ENCODE results near the gene COX15. TPM values are rescaled to one million over a fixed set of nuclear protein-coding genes. Genes with fewer than 3 reads are reported as not detected.

COX15 gene
- total and polyA plus RNA-seq, 2 of the 4 experiments (the other 2 are of a cell fraction) = 18.9 to 40.1 TPM

- TF ChIP-seq RCOR1 (IDR thresholded peaks at IDR 0.05; ENCODE audit: insufficient replicate concordance, low read length) = no peak
- no peak for TF ChIP-seq CHD1 (IDR thresholded peaks at IDR 0.05; ENCODE audit: low read depth, low read length)
Measured at GRCh38 chr10:99777918-99778714, 46.2 kb upstream of the COX15 start (continued).

DNA sequence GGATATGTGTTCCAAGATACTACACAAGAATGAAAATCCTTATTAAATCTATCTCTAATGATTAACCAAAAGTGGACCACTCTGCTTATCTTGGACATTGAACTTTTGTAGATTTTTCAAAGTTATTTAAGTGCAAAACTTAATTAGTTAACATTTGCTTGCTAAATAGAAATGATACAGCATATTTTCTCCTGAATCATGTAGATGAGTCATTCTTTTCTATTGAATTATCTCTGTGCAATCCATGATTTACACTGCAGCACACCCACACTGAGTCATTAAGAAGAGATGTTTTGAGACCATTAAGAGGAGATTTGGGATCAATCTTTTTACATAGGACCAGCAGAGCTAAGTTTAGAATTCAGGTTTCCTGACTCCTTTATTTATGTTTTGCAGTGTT, 43.9 kb upstream of the COX15 start:
- Histone ChIP-seq H3K4ac (ENCODE audit: low read depth, low read length) (peak overlapping the region; percentile 74; the same call in 1 of the 2 replicates), H3K9me1 (ENCODE audit: insufficient read depth, low read length) (no peaks in the 10 kb centered on the region), H3K27me3 (ENCODE audit: control insufficient read depth, insufficient read depth, low read length) (no peaks in the 10 kb centered on the region), H3K4me1 (ENCODE audit: control insufficient read depth, insufficient read depth, low read length) (peaks cover 8% of the 10 kb centered on the region), H2AFZ (replicated peaks; ENCODE audit: low read length, poor library complexity) (no peak overlapping the region), H3K18ac (ENCODE audit: low read depth, low read length) (peak overlapping the region; percentile 94), H3K56ac (ENCODE audit: extremely low read depth, insufficient read depth, low read length) (peak overlapping the region; percentile 59; the same call in 1 of the 2 replicates), H4K8ac (ENCODE audit: low read depth in 2 of 2, low read length in 2 of 2) (peak overlapping the region in 1 of 2 experiments; percentile 10; a peak in 1 of 4 replicates), H2BK15ac (ENCODE audit: low read depth, low read length) (no peak overlapping the region), H2AK5ac (ENCODE audit: low read depth, low read length) (no peak overlapping the region), H2BK20ac (ENCODE audit: low read depth, low read length) (peak overlapping the region; percentile 77; the same call in 1 of the 2 replicates), H3K4me2 (ENCODE audit: low read depth, low read length) (peak overlapping the region; percentile 85), H3K23ac (ENCODE audit: low read depth, low read length) (no peak overlapping the region), H3K9ac (ENCODE audit: low read depth, low read length) (no peak overlapping the region; the same call in 1 of the 2 replicates), H2BK5ac (ENCODE audit: low read depth, low read length, poor library complexity, severe bottlenecking) (peak overlapping the region; percentile 100), H2BK120ac (ENCODE audit: low read depth, low read length) (peak overlapping the region; percentile 88), H3K14ac (replicated peaks; ENCODE audit: low read depth, low read length) (no peak overlapping the region), H2AK9ac (replicated peaks; ENCODE audit: low read depth, low read length, poor library complexity) (no peak overlapping the region), H4K20me1 (ENCODE audit: insufficient read depth, low read length) (no peaks in the 10 kb centered on the region), H4K91ac (ENCODE audit: insufficient read depth, low read depth, low read length) (no peak overlapping the region; the same call in 1 of the 2 replicates), H4K5ac (ENCODE audit: low read depth, low read length) (peak overlapping the region; percentile 64; the same call in 1 of the 2 replicates), H3K9me3 (ENCODE audit: control insufficient read depth, insufficient read depth, low read length) (no peaks in the 10 kb centered on the region), H3K27ac (ENCODE audit: insufficient read depth, low read length) (peak overlapping the region; percentile 95; the same call in 1 of the 2 replicates), H3K4me3 (ENCODE audit: insufficient read depth, low read depth, low read length) (no peak overlapping the region), H3K79me1 (ENCODE audit: low read depth in 1 of 2, low read length in 2 of 2) (no peaks in the 10 kb centered on the region; a peak in 1 of 4 replicates), H3K36me3 (ENCODE audit: control insufficient read depth, insufficient read depth, low read length) (no peaks in the 10 kb centered on the region)
- no peak for TF ChIP-seq RFX5 (IDR thresholded peaks at IDR 0.05; ENCODE audit: low read depth, low read length)
- TF ChIP-seq USF2 (IDR thresholded peaks at IDR 0.05; ENCODE audit: low read depth, low read length) = no peak
- no peak for TF ChIP-seq SMC3 (IDR thresholded peaks at IDR 0.05; ENCODE audit: low read depth, low read length)
- TF ChIP-seq, protein P1, sequence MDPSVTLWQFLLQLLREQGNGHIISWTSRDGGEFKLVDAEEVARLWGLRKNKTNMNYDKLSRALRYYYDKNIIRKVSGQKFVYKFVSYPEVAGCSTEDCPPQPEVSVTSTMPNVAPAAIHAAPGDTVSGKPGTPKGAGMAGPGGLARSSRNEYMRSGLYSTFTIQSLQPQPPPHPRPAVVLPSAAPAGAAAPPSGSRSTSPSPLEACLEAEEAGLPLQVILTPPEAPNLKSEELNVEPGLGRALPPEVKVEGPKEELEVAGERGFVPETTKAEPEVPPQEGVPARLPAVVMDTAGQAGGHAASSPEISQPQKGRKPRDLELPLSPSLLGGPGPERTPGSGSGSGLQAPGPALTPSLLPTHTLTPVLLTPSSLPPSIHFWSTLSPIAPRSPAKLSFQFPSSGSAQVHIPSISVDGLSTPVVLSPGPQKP (IDR thresholded peaks at IDR 0.05; ENCODE audit: borderline replicate concordance, low read depth, low read length) = no peak
- no peak for TF ChIP-seq RCOR1 (IDR thresholded peaks at IDR 0.05; ENCODE audit: insufficient replicate concordance, low read length)
- TF ChIP-seq MAZ (IDR thresholded peaks at IDR 0.05; ENCODE audit: borderline replicate concordance, low read depth, low read length) = no peak
- TF ChIP-seq RAD21 (IDR thresholded peaks at IDR 0.05; ENCODE audit: low read length) = no peak
- peak; percentile 98 for TF ChIP-seq FOS (IDR thresholded peaks at IDR 0.05; ENCODE audit: low read depth, low read length)
- TF ChIP-seq NFE2L2 (IDR thresholded peaks at IDR 0.05; ENCODE audit: low read depth, low read length) = peak; percentile 95
- TF ChIP-seq CHD1 (IDR thresholded peaks at IDR 0.05; ENCODE audit: low read depth, low read length) = no peak
- no peak for TF ChIP-seq POLR2A (IDR thresholded peaks at IDR 0.05; ENCODE audit: low read depth, low read length)
- peak; percentile 87 for TF ChIP-seq CEBPB (IDR thresholded peaks at IDR 0.05; ENCODE audit: low read depth, low read length)
- TF ChIP-seq MXI1 (IDR thresholded peaks at IDR 0.05; ENCODE audit: borderline replicate concordance, low read depth, low read length) = no peak
- peak; percentile 77 for TF ChIP-seq BHLHE40 (IDR thresholded peaks at IDR 0.05; ENCODE audit: low read depth, low read length)
- peak; percentile 86 for TF ChIP-seq MAFK (IDR thresholded peaks at IDR 0.05; ENCODE audit: low read depth, low read length)
- intact Hi-C loops (cut with micrococcal nuclease) (no loop called here), dilution Hi-C loops (cut with HindIII; ENCODE audit: low sequenced_read_pairs, unreplicated experiment) (no loop called here), in situ Hi-C loops (cut with MboI; ENCODE audit: low sequenced_read_pairs) (no loop called here)
- POLR2A ChIA-PET (ENCODE audit: unreplicated experiment) = no interaction called here
- BruUV-seq (replicated peaks) = no TSS peak
- CTCF ChIA-PET = no interaction called here
- peak; percentile 93 for DNase-seq
- peak; percentile 55 for ATAC-seq (ENCODE audit: low read depth)
